ENCODE data around the gene ATP1B4.

The ATP1B4 gene

GRCh38 chrX:120377715-120378114, 15.8 kb downstream of the ATP1B4 start:
- DNase-seq = no peak

GRCh38 chrX:120378570-120378969, 16.7 kb downstream of the ATP1B4 start:
- no peak for DNase-seq

- no peak for DNase-seq
Measured at GRCh38 chrX:120379937-120380681, 18.2 kb downstream of the ATP1B4 start.

GRCh38 chrX:120380699-120381098, 18.8 kb downstream of the ATP1B4 start:
- DNase-seq = peak; percentile 8

- DNase-seq = no peak
Measured at GRCh38 chrX:120401301-120401700, 39.4 kb downstream of the ATP1B4 start.

GRCh38 chrX:120402369-120402768, 40.5 kb downstream of the ATP1B4 start:
- DNase-seq = no peak

GRCh38 chrX:120406638-120407037, 44.7 kb downstream of the ATP1B4 start:
- no peak for DNase-seq

- DNase-seq = no peak
Measured at GRCh38 chrX:120408168-120408567, 46.3 kb downstream of the ATP1B4 start.

GRCh38 chrX:120419463-120419862, 57.6 kb downstream of the ATP1B4 start:
- peak; percentile 3 for DNase-seq

- no peak for DNase-seq
Measured at GRCh38 chrX:120426599-120426998, 64.7 kb downstream of the ATP1B4 start.

- DNase-seq = no peak
Measured at GRCh38 chrX:120428309-120428708, 66.4 kb downstream of the ATP1B4 start.

GRCh38 chrX:120429776-120430540, 68.1 kb downstream of the ATP1B4 start:
- DNase-seq = no peak

Data from stimulated activated CD4-positive, alpha-beta T cell treated with anti-CD3 and anti-CD28 coated beads, Interleukin-15, amount 100 ng/mL, for 24 hours (primary cell).